ENCODE data around the gene LCE1B. TPM values are rescaled to one million over a fixed set of nuclear protein-coding genes. Genes with fewer than 3 reads are reported as not detected.

Gene LCE1B, protein sequence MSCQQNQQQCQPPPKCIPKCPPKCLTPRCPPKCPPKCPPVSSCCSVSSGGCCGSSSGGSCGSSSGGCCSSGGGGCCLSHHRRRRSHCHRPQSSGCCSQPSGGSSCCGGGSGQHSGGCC
- not detected in 2 replicates for total RNA-seq (2021)
- long read RNA-seq, result 0 reads

DNA sequence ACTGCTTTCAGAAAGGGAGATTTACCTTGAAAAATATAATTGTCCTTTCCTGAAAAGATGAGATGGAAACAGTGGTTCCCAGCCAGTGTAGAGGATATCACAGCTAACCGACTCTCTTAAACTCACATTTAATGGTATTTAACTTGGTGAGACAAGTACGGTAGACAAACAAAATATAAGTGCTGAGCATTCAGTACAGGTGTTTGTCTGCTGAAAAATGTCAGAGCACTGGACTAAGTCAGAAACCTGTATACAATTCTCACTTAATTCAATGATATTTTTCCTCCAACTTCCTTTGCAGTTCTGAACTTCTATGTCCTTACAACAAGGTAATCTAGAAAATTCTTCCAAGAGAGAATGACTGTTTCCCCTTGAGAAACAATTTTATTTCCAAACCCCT, at the start of gene LCE1B:
Gene LCE1B, plus strand, starts transcription at position 301 of the 400 bp plus-strand sequence. CDS start 476 bp downstream, outside the sequence.
- Mint-ChIP-seq H3K27me3 (ENCODE audit: low read depth) (no peaks in the 10 kb centered on the region; the same call in none of the 2 replicates), H3K4me3 (no peak within 1 kb of the TSS), H3K36me3 (ENCODE audit: insufficient read depth in 1 of 3, low read depth in 3 of 3) (peaks cover 4 to 20% (median 6%) of the 10 kb centered on the region in 3 experiments; a peak in 5 of 7 replicates), H3K27ac (no peak within 1 kb of the TSS), H3K4me1 (no peaks in the 10 kb centered on the region), H3K9me3 (peaks cover 86 to 88% of the 10 kb centered on the region in 2 experiments)
- Histone ChIP-seq H2BK5ac (ENCODE audit: insufficient read length, low read length) (no peak within 1 kb of the TSS), H3K27me3 (ENCODE audit: insufficient read depth, low read length) (no peaks in the 10 kb centered on the region), H3K23ac (ENCODE audit: insufficient read length, low read depth, low read length) (no peak within 1 kb of the TSS), H4K91ac (ENCODE audit: insufficient read length, low read depth, low read length) (no peak within 1 kb of the TSS), H3K14ac (ENCODE audit: insufficient read depth, low read length) (no peak within 1 kb of the TSS), H3T11ph (ENCODE audit: low read length) (no peak within 1 kb of the TSS), H2AFZ (ENCODE audit: low read length) (no peak within 1 kb of the TSS), H3K4me2 (ENCODE audit: insufficient read depth, insufficient read length, low read length) (no peak within 1 kb of the TSS), H2BK120ac (ENCODE audit: low read depth, low read length, poor library complexity, severe bottlenecking) (no peak within 1 kb of the TSS), H3K56ac (ENCODE audit: insufficient read length, low read depth, low read length) (no peak within 1 kb of the TSS), H2BK12ac (ENCODE audit: insufficient read length, low read depth, low read length) (no peak within 1 kb of the TSS), H3K23me2 (ENCODE audit: insufficient read length, low read depth, low read length, poor library complexity, severe bottlenecking) (no peaks in the 10 kb centered on the region), H3K4me1 (ENCODE audit: insufficient read depth, low read length) (no peaks in the 10 kb centered on the region), H3K18ac (ENCODE audit: insufficient read length, low read depth, low read length) (no peak within 1 kb of the TSS), H3K27ac (ENCODE audit: insufficient read length, low read depth, low read length) (no peak within 1 kb of the TSS), H2BK15ac (ENCODE audit: low read depth, low read length) (no peak within 1 kb of the TSS), H4K8ac (replicated peaks; ENCODE audit: insufficient read length, low read depth, low read length) (no peak within 1 kb of the TSS), H2AK5ac (ENCODE audit: insufficient read length, low read length) (no peak within 1 kb of the TSS), H3K79me1 (ENCODE audit: insufficient read depth, low read depth, low read length, poor library complexity, severe bottlenecking) (no peaks in the 10 kb centered on the region), H4K5ac (ENCODE audit: insufficient read length, low read depth, low read length) (no peak within 1 kb of the TSS), H3K9me3 (ENCODE audit: control insufficient read depth, low read depth, low read length) (peaks cover 72% of the 10 kb centered on the region), H3K79me2 (ENCODE audit: insufficient read depth, low read length) (no peaks in the 10 kb centered on the region), H2BK20ac (ENCODE audit: low read depth, low read length, poor library complexity, severe bottlenecking) (no peak within 1 kb of the TSS), H4K20me1 (ENCODE audit: control insufficient read depth, insufficient read depth, insufficient read length) (no peaks in the 10 kb centered on the region), H3K9ac (ENCODE audit: extremely low read depth, insufficient read length, low read length) (no peak within 1 kb of the TSS), H3K4ac (ENCODE audit: low read depth, low read length) (no peak within 1 kb of the TSS)
- no CpG with 5 or more reads among the region's 2 CpGs for WGBS (ENCODE audit: extremely low coverage, insufficient read length, low lambda C conversion rate)
- no peak for DNase-seq
- TF ChIP-seq, protein P1, sequence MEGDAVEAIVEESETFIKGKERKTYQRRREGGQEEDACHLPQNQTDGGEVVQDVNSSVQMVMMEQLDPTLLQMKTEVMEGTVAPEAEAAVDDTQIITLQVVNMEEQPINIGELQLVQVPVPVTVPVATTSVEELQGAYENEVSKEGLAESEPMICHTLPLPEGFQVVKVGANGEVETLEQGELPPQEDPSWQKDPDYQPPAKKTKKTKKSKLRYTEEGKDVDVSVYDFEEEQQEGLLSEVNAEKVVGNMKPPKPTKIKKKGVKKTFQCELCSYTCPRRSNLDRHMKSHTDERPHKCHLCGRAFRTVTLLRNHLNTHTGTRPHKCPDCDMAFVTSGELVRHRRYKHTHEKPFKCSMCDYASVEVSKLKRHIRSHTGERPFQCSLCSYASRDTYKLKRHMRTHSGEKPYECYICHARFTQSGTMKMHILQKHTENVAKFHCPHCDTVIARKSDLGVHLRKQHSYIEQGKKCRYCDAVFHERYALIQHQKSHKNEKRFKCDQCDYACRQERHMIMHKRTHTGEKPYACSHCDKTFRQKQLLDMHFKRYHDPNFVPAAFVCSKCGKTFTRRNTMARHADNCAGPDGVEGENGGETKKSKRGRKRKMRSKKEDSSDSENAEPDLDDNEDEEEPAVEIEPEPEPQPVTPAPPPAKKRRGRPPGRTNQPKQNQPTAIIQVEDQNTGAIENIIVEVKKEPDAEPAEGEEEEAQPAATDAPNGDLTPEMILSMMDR (conservative IDR thresholded peaks at IDR 0.05), result no peak
